GM19452 (cell line): ENCODE data around the gene OR10A5.
"Not testable (repeated sequence)": the region's sequence is repeated elsewhere in the genome, so short reads cannot be mapped to it uniquely, and the experiment has no call there.

ENCODE experiments used
- ATAC-seq: cut with Tn5 transposase; IDR thresholded peaks from one replicate; pipeline ENCODE4 v1.9.1; 2021; ENCODE audit not compliant: unreplicated experiment

OR10A5 gene, protein sequence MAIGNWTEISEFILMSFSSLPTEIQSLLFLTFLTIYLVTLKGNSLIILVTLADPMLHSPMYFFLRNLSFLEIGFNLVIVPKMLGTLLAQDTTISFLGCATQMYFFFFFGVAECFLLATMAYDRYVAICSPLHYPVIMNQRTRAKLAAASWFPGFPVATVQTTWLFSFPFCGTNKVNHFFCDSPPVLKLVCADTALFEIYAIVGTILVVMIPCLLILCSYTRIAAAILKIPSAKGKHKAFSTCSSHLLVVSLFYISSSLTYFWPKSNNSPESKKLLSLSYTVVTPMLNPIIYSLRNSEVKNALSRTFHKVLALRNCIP

DNA sequence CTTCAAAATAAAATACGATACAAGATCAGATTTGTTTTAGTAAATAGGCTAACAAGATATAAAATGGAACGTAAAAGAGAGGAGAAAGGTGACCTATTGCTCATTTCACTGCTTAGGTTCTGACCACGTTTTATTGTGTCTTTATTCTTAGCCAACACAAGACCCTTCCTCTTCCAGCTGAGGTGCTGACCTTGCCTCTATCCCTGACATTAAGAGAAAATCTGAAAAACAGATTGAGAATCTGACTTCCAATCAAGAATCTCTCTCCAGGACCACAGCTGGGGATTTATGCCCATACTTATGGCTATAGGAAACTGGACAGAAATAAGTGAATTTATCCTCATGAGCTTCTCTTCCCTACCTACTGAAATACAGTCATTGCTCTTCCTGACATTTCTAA lies at the start of gene OR10A5:
TSS of gene OR10A5 (plus strand) at position 301 of the 400 bp plus-strand sequence. CDS start at position 301, 0 bp downstream.
- ATAC-seq, result no peak

DNA sequence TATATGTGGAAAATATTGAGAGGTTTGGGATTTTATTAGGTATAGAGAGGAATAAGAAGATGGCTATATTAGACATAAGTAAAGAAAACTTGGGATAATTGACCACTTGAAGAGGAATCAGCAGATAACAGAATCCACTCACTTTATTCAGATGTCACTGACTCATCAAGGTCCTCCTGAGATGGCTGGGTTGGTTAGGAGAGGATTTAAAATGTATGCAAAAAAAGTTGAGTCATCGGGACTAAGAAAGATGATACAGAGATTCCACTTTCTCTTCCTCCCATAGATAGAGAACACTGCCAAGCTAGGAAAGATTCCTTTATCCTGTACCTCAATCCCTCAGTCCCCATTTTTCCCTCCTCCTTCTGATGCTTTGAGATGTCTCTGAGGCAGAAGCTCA lies 46.1 kb upstream of the OR10A5 start, which contains the start of gene OR6A2:
TSS of gene OR6A2 (minus strand) at position 288 of the 400 bp plus-strand sequence. CDS start 3,981 bp downstream, outside the sequence.
- no peak for ATAC-seq

DNA sequence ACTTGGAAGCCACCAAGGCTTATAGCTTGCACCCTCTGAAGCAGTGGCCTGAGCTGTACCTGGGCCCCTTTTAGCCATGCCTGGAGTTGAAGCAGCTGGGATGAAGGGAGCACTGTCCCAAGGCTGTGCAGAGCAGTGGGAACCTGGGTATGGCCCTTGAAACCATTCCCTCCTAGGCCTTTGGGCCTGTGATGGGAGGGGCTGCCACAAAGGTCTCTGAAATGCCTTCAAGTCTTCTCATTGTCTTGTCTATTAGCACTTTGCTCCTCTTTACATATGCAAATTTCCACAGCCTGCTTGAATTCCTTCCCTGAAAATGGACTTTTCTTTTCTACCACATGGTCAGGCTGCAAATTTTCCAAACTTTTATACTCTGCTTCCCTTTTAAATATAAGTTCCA lies 44.4 kb upstream of the OR10A5 start:
- ATAC-seq, result not testable (repeated sequence)

DNA sequence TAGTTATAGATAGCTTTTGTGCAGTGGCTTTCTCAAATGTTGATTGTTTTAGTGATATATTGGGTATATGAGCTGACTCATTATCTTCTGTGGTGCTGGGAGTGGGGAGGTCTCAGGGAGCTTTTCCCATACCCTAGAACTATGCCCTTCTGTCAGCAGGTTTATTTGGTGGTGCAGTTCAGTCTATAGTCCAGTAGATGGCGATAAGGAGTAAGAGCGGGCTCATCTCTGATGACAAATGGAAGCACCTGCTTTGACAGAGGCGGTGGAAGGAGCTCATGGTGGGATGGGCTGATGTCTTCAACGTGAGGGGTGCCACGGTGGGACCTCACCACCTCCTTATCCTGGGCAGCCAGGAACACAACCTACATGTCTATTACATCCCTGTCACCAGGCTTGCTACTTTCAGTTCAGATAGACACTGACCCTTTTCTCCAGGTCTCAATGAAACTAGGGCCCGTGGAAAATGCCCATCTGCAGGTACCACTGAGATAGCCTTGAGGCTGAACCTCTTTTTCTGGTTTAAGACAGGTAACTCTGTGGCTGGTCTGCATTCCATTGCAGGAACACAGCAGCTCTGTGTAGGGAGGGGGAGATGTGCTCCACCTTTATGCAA lies 33.0 kb upstream of the OR10A5 start:
- ATAC-seq, result no peak

DNA sequence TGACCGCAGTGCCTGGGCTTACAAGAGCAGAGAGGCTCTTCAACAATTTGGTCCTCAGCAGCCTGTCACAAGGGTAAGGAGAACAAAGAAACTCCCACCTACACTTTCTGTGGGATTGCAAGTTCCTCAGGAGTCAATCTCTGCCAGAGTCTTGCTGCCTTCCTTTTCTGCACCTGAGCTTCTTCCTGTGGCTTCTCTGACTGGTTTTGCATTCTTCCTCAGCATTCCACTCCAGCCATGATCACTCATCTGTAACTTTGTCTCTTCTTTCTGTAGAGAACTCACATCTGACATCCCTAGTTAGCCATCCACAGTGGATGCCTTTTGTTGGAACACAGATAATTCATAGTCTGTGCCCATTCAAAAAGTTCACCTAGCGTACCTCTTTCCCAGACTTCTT lies 31.8 kb upstream of the OR10A5 start:
- ATAC-seq, result no peak

DNA sequence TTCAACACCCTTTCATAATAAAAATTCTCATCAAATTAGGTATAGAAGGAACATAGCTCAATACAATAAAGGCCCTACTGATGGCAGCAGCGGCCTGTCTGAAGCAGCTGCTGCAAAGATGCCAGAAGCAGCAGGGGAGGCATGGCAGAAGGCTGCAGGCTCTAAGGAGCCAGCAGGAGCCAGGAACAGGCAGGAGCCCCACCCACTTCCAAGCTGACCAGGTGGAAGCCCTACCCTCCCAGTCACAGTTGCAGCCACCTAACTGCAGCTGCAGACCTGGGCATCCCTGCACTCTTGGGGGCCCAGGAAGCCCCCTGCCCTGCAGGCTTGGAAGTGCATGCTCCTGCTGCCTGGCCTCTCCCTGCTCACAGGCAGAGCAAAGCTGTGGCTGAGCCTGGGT lies 27.8 kb upstream of the OR10A5 start:
- ATAC-seq, result no peak

DNA sequence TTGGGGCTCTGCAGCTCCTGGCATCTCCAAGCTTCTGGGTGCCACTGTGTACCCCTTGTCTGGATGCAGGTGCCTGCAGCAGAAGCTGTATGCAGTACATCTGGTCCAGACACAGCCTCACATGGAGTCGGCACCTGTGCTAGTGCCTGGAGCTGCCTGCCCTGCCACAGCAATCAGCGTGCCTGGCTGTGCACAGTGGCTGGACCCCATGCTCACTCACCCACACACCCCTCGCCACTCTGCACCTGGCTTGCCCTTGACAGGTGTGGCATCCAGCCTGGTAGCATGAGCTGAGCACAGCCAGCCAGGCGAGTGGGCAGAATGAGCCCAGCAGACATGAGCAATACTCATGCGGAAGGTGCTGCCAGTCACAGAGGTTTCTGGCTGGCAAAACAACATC lies 26.5 kb upstream of the OR10A5 start:
- ATAC-seq, result no peak

DNA sequence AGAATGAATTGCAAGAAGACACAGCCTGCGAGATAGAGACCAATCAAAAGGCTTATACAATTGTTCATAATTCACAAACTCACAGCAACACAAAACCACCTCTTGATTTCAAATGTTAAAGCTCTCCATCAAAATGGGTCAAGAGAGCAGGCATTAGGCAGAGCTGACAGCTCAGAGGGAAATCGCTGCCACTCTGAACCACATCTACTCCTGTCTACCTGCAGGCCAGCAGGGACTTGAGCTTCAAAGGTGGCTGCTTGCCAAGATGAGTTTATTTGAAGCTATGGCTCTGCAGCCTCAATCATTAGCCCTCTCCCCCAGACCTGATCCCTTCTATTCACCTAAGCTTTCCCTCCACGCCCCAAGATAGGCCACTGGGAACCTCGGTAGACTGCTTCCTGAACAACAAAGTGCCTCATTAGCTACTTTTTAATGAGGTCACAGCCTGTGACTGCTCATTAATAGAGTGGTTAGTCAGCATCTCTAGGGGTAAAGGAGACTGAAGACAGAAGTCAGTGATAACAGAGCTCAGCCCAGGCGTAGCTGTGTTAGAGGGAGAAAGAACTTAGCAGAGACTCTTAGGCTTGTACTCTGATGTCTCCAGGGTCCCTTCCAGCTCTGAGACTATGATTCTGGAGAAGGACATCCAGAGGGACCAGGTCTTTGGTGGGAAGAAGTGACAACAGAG lies 21.2 kb upstream of the OR10A5 start:
- ATAC-seq, result no peak

DNA sequence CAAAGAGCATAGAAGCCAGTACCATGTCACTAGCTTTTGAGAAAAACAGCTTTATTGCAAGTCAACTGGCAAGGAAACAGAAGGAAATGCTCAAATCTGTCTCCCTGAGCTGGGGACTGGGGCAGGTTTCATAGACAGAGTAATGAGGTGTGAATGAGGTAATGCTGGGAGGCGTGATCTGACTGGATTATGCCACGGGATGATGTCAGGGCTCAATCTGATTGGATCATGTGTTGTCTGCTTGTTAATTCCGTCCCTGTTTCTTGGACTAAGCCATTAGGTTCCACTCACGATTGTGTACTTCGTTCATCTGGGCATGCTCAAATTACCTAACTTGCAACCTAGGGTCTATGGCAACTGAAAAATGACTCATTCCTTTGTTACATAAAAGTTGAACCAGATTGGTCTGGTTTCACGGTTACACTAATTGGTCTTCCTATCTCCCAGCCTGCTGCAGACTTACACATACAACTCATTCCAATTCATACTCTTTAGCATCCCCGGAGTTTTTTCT lies 20.2 kb upstream of the OR10A5 start:
- no peak for ATAC-seq

DNA sequence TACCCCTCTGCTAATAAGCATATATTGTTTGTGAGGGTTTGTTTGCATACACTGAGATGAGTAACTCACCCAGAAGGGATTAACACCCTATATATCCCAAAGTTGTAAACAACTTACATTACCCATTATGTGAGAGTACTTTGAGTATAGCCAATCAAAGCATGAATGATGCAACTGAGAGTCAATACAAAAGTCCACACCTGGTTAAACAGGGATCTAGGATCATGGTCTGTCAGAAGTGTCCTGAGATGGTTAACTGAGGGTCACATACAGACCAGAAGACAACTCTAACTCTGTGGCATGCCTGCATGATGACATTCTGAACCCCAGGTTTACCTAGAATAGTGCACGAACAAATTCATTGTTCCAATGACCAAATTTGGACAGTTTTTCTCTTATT lies 17.4 kb upstream of the OR10A5 start:
- ATAC-seq, result no peak

DNA sequence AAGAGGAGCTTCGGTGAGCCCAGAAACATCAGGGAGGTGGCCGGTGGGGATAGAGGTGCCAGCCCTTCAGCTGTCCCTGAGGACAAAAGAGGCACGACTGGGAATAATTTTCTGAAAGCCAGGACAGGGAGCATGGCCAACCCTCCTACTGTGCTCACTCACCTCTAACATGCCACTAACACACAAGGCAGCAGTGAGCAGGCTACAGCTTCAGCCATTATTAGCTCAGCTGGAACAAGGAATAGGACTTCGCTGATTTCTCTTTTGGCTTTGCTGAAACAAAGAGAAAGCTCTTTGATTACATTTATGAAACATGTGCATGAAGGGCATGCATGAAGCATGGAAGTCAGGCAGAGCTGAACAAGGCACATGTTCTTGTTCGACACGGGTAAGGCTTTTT lies 12.1 kb upstream of the OR10A5 start:
- no peak for ATAC-seq

DNA sequence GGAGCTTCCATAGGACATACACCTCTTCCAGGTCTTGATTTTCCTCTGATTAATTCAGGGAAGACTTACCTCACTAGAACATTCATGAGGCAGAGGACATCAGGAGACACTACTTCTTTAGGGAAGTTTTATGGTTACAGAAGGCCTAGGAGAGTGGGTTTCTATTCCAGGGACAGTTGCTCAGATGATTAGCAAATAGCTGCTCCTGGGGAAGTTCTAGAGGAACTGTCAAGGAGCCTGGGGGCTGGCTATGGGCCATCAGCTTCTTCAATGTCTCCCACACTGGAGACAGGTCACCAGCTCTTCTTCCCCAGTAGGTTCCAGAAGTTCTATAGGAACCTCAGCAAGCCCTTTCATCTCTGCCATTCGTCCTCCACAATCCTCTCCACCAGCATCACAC lies 11.5 kb upstream of the OR10A5 start:
- ATAC-seq, result no peak

DNA sequence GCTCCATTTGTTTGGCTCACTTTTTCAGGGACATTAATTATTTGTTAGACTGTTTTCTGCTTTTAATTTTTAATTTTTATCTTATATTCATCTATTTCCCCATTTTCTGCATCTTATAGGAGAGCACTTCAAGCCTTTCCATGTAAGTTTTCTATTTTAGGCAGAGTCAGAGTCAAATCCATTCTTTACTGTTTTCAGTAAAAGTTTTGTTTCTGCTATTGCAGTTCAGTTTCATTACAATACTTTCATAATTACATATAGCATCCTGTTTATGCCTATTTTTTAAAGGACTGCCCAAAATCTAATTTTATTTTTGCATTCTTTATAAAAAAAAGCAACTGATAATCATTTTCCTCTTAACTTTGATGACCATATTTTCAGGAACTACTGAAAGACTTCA lies 3.8 kb upstream of the OR10A5 start:
- no peak for ATAC-seq

DNA sequence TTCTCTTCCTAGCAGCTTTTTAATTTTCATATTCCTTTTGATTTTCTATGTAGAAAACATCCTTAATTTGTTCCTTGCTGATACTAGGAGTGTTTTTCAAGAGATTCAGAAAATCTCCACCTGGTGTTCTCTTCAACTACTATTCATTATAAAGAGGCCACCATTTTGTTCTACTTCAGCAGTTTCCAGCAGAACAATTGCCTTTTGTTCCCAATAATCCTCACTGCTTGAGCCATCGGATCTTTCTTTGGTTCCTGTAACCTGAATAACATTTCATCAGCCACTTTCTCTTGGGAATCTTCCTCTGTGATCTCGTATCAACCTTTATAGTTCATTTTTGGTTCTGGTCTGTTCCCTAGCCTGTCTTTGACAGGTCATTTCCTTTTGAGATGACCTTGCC lies 1.8 kb upstream of the OR10A5 start:
- ATAC-seq, result no peak

DNA sequence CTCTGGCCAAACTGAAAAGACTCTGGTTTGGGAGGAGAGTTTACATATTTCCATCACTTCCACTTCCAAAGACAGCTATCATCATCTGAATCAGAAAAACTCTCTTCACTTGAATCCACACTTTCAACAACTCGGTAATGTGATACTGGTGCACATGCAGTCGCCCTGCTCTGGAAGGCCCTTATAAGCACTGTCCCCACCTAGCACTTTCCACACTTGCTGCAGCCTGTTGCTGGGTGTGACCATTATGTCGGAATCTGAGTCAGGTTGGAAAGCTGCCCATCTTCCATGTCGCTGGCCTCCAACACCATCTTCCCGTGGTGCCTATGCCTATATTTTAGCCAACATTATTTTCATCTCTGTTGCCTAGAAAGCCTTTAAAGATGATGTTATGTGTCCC lies 1.1 kb upstream of the OR10A5 start:
- ATAC-seq, result no peak

DNA sequence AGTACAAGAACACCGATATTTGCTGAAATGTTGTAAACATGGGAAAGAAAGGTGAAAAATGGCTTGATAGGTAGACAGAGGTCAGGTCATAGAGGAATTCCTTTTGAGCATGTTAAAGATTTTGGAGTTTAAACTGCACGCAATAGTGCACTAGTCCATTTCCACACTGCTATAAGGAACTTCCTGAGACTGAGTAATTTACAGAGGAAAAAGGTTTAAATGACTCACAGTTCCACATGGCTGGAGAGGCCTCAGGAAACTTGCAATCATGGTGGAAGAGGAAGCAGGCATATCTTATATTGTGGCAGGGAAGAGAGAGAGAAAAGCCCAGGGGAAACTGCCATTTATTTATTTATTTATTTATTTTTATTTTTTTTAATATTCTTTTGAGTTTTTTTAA lies 5.0 kb downstream of the OR10A5 start:
- no peak for ATAC-seq

DNA sequence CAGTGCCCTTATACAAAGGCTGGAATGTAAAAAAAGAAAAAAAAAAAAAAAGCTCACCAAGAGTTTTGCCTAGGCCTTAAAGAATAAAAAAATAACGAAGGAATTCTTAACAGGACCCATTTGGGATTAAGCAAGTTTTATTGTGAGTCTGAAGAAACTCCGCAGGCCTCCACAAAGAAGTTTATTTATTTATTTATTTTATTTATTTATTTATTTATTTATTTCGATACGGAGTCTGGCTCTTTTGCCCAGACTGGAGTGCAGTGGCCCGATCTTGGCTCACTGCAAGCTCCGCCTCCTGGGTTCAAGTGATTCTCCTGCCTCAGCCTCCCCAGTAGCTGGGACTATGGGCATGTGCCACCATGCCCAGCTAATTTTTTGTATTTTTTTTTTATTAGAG lies 9.3 kb downstream of the OR10A5 start:
- ATAC-seq, result not testable (repeated sequence)

DNA sequence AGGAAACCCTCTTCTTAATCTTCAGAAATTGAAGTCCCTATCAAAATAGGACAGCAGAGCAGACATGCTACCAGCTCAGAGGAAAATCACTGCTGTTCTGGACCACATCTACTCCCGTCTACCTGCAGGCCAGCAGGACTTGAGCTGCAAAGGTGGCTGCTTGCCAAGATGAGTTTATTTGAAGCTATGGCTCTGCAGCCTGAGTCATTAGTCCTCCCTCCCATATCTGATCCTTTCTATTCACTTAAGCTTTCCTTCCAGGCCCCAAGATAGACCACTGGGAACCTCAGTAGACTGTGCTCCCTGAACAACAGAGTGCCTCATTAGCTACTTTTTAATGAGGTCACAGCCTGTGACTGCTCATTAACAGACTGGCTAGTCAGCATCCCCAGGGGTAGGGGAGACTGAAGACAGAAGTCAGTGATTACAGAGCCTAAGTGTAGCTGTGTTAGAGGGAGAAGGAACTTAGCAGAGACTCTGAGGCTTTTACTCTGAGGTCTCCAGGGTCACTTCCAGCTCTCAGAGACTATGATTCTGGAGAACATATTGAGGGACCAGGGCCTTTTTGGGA lies 10.6 kb downstream of the OR10A5 start:
- ATAC-seq, result no peak

DNA sequence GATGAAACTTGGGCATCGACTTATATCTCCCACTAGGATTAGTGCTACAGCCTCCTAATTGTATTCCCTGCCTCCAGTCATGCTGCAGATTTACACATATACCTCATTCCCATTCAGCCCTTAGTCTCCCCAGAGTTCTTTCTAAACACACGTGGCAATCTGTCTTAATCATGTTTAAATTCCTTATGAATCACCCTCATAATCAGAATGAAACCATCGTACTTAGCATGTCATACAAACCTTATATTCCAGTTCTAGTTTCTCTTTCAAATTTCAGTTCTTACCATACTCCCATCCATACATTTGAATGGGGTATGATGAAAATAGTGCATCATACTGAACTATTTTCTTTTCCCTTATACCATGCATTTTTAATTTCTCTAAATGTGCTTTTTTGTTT lies 11.4 kb downstream of the OR10A5 start:
- no peak for ATAC-seq

DNA sequence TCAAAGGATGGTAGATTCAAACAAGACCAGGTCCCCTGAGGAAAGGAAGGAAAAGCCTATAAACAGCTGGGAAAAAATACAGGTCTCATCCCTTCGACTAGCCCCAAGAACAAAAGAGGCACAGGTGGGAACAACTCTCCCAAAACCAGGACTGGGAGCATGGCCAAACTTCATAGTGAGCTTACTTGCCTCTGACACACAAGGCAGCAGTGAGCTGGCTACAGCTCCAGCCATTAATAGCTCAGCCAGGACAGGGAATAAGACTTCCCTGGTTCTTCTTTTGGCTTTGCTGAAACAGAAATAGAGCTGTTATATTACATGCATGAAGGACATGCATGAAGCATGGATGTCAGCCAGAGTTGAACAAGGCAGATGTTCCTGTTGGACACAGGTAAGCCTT lies 17.5 kb downstream of the OR10A5 start, which contains the start of gene OR10A2:
TSS of gene OR10A2 (plus strand) at position 97 of the 400 bp plus-strand sequence. CDS start 6,698 bp downstream, outside the sequence.
- no peak for ATAC-seq

DNA sequence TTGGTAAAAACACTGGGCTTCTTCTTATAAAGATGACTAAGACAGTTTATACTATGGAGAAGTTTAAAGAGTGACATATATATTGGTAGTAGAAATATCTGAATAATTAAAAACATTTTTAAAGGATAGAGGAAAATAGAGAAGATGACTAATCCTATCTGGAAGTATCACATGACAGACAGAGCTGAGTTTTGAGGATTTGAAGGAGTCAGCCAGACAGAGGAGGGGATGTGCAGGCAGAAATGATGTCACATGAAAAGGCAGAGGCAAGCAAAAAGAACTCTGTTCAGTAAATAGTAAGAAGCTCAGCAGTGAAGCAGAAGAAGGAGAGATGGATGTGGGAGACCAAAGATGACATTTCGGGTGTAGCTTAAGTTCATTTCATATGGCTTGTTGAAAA lies 19.0 kb downstream of the OR10A5 start:
- no peak for ATAC-seq
